Measurements from ENCODE around the gene SMG5. TPM values are rescaled to one million over a fixed set of nuclear protein-coding genes. Genes with fewer than 3 reads are reported as not detected.

The SMG5 gene
- total RNA-seq, 1 donor from 2014 or later: 45.9 TPM

DNA sequence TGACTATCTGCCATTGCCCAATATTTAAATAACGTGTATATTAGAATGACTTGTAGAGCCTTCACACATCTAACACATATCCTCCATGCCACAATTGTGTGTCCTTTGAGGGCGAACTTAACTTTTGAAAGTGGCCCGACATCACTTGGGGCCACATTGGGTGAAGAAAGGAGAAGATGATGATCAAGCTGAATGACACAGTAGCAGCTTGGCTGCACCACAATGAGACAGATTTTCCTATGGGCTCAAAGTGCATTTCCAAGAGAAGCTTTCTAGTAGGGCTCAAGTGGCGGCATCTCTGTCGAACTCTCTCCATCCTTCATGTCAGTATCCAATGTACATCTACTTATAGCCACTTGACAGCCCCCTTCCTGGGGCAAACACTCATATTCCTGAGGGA lies 44.4 kb downstream of the SMG5 start:
- TF ChIP-seq EZH2 (IDR thresholded peaks at IDR 0.05) (no peak), EZH2phosphoT487 (IDR thresholded peaks at IDR 0.05) (no peak)
- TF ChIP-seq, protein P1, sequence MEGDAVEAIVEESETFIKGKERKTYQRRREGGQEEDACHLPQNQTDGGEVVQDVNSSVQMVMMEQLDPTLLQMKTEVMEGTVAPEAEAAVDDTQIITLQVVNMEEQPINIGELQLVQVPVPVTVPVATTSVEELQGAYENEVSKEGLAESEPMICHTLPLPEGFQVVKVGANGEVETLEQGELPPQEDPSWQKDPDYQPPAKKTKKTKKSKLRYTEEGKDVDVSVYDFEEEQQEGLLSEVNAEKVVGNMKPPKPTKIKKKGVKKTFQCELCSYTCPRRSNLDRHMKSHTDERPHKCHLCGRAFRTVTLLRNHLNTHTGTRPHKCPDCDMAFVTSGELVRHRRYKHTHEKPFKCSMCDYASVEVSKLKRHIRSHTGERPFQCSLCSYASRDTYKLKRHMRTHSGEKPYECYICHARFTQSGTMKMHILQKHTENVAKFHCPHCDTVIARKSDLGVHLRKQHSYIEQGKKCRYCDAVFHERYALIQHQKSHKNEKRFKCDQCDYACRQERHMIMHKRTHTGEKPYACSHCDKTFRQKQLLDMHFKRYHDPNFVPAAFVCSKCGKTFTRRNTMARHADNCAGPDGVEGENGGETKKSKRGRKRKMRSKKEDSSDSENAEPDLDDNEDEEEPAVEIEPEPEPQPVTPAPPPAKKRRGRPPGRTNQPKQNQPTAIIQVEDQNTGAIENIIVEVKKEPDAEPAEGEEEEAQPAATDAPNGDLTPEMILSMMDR (IDR thresholded peaks at IDR 0.05): no peak
- Mint-ChIP-seq H3K9me3 (no peaks in the 10 kb centered on the region), H3K4me1 (no peaks in the 10 kb centered on the region), H3K27ac (no peak overlapping the region), H3K36me3 (peaks cover 23% of the 10 kb centered on the region), H3K27me3 (ENCODE audit: insufficient read depth, low read depth) (peaks cover 2% of the 10 kb centered on the region), H3K4me3 (no peak overlapping the region)
- Histone ChIP-seq H3K4me1 (no peaks in the 10 kb centered on the region), H3K9me3 (ENCODE audit: low read depth) (no peaks in the 10 kb centered on the region), H3K79me2 (ENCODE audit: low read depth) (no peaks in the 10 kb centered on the region), H3K4me2 (no peak overlapping the region), H3K27ac (no peak overlapping the region), H3K4me3 (no peak overlapping the region), H3K9ac (no peak overlapping the region), H2AFZ (replicated peaks) (no peak overlapping the region), H3K36me3 (peaks cover 3% of the 10 kb centered on the region), H4K20me1 (ENCODE audit: low read depth) (peaks cover 4% of the 10 kb centered on the region), H3F3A (ENCODE audit: low read depth) (no peaks in the 10 kb centered on the region), H3K27me3 (no peaks in the 10 kb centered on the region)
- DNase-seq (ENCODE audit: low spot score): no peak

DNA sequence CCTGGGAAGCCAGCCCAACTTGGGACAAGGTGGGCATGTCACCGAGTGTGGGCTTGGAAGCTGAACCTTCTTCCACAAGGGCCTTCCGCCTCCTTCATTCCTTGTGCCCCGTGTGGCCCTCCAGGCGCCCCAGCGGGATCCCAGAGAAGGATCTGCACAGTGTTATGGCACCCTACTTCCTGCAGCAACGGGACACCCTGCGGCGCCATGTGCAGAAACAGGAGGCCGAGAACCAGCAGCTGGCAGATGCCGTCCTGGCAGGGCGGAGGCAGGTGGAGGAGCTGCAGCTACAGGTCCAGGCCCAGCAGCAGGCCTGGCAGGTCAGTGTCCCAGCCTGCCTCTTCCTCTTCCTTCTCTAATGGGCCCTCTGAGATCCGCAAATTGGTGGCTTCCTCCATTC lies 46.5 kb downstream of the SMG5 start:
- TF ChIP-seq EZH2phosphoT487 (IDR thresholded peaks at IDR 0.05) (no peak), EZH2 (IDR thresholded peaks at IDR 0.05) (no peak)
- TF ChIP-seq, protein P1 (IDR thresholded peaks at IDR 0.05): no peak
- Histone ChIP-seq H3K4me1 (no peaks in the 10 kb centered on the region), H3K9ac (no peak overlapping the region), H3K4me3 (no peak overlapping the region), H3K36me3 (peaks cover 3% of the 10 kb centered on the region), H2AFZ (replicated peaks) (no peak overlapping the region), H3K79me2 (ENCODE audit: low read depth) (no peaks in the 10 kb centered on the region), H3K4me2 (no peak overlapping the region), H3K27me3 (no peaks in the 10 kb centered on the region), H4K20me1 (ENCODE audit: low read depth) (peaks cover 4% of the 10 kb centered on the region), H3F3A (ENCODE audit: low read depth) (no peaks in the 10 kb centered on the region), H3K9me3 (ENCODE audit: low read depth) (no peaks in the 10 kb centered on the region), H3K27ac (no peak overlapping the region)
- Mint-ChIP-seq H3K4me1 (no peaks in the 10 kb centered on the region), H3K27me3 (ENCODE audit: insufficient read depth, low read depth) (peaks cover 2% of the 10 kb centered on the region), H3K27ac (no peak overlapping the region), H3K4me3 (no peak overlapping the region), H3K9me3 (no peaks in the 10 kb centered on the region), H3K36me3 (peaks cover 23% of the 10 kb centered on the region)
- DNase-seq (ENCODE audit: low spot score): no peak

DNA sequence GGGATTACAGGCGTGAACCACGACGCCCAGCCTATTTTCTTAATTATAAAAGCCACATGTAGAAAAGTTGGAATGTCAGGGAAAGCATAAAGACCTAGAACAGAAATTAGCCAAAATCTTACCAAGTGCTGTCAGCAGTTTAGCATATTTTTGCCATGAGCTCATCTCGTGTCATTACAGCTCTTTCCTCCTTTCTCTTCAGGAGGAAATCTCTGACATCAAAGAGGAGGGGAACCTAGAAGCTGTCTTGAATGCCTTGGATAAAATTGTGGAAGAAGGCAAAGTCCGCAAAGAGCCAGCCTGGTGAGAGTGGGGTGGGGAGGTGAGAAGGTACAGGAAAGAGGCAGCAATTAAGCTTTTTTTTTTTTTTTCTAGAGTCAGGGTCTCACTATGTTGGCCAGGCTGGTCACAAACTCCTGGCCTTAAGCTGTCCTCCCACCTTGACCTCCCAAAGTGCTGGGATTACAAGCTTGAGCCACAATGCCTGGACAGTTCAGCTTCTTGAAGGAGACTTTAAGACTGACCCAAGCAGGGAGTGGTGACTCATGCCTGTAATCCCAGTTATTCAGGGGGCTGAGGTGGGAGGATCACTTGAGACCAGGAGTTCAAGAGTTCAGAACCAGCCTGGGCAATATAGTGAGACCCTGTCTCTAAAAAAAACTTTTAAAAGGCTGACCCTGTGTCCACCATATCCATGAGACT lies 49.0 kb downstream of the SMG5 start:
- H3K36me3 Mint-ChIP-seq: peaks cover 26% of the 10 kb centered on the region
- DNase-seq (ENCODE audit: low spot score): no peak
- H3K27me3 Mint-ChIP-seq (ENCODE audit: insufficient read depth, low read depth): peaks cover 2% of the 10 kb centered on the region
- H3K4me1 Mint-ChIP-seq: no peaks in the 10 kb centered on the region
- Histone ChIP-seq H3K4me2 (no peak overlapping the region), H3K36me3 (peaks cover 3% of the 10 kb centered on the region), H4K20me1 (ENCODE audit: low read depth) (no peaks in the 10 kb centered on the region), H3K9me3 (ENCODE audit: low read depth) (no peaks in the 10 kb centered on the region), H2AFZ (replicated peaks) (no peak overlapping the region), H3K4me1 (no peaks in the 10 kb centered on the region), H3K4me3 (no peak overlapping the region), H3F3A (ENCODE audit: low read depth) (no peaks in the 10 kb centered on the region), H3K79me2 (ENCODE audit: low read depth) (no peaks in the 10 kb centered on the region), H3K27me3 (no peaks in the 10 kb centered on the region), H3K9ac (no peak overlapping the region), H3K27ac (no peak overlapping the region)
- no peaks in the 10 kb centered on the region for H3K9me3 Mint-ChIP-seq
- no peak overlapping the region for H3K4me3 Mint-ChIP-seq
- H3K27ac Mint-ChIP-seq: no peak overlapping the region
- TF ChIP-seq EZH2phosphoT487 (IDR thresholded peaks at IDR 0.05) (no peak), EZH2 (IDR thresholded peaks at IDR 0.05) (no peak)
- TF ChIP-seq, protein P1 (IDR thresholded peaks at IDR 0.05): no peak

Data from neural progenitor cell (in vitro differentiated cells).